ENCODE data around the gene NTRK1. TPM values are rescaled to one million over a fixed set of nuclear protein-coding genes. Genes with fewer than 3 reads are reported as not detected.

Gene NTRK1
- total RNA-seq, 1 experiment from 2014 or later, result 0.89 TPM

GRCh38 chr1:156922986-156923669, 62.5 kb downstream of the NTRK1 start:
- Histone ChIP-seq H3K27me3 (ENCODE audit: insufficient read depth, low read length) (peaks cover 20% of the 10 kb centered on the region; the same call in 1 of the 2 replicates), H3K4me1 (ENCODE audit: control insufficient read depth in 1 of 2, insufficient read depth in 2 of 2, low read length in 2 of 2) (peaks cover 35 to 56% of the 10 kb centered on the region in 2 experiments)

More at GRCh38 chr1:156922986-156923669, 62.5 kb downstream of the NTRK1 start:
- ChIA-PET RAD21 (ENCODE audit: low non-redundant PET in 1 of 2, low total read pairs in 2 of 2, uncharacterized antibody in 2 of 2, unreplicated experiment in 2 of 2) (interaction anchor here in 1 of 2 experiments (0.6 kb wide), 1 partner anchor 30 kb away, joined by 3 read pairs; no protein-coding TSS in a partner anchor), POLR2A (no interaction called here), CTCF (no interaction called here)
- DNase-seq (ENCODE audit: low read depth, low spot score), result no peak
- H3K9me2 ChIP-seq (ENCODE audit: insufficient read depth), result no peaks in the 10 kb centered on the region
- intact Hi-C loops (cut with micrococcal nuclease), result loop anchor here (10.0 kb wide), 1 partner anchor 298 kb away; no protein-coding TSS in a partner anchor
- no peaks in the 10 kb centered on the region for H3K36me3 ChIP-seq (ENCODE audit: control insufficient read depth in 1 of 2, insufficient read depth in 2 of 2, low read length in 2 of 2)
- H3K9ac ChIP-seq (ENCODE audit: low read length), result no peak overlapping the region
- no peak overlapping the region for H3K4me2 ChIP-seq (ENCODE audit: low read length)
- no peak for ATAC-seq
- H3K27ac ChIP-seq (ENCODE audit: low read depth, low read length), result no peak overlapping the region
- no peak overlapping the region for H3K4me3 ChIP-seq (replicated peaks in 1 of 2; ENCODE audit: low read depth in 1 of 2, low read length in 2 of 2)
- H3K9me3 ChIP-seq (ENCODE audit: control insufficient read depth in 1 of 2, insufficient read depth in 1 of 2, low read depth in 1 of 2, low read length in 2 of 2), result no peaks in the 10 kb centered on the region
- no peak for TF ChIP-seq RAD21 (IDR thresholded peaks at IDR 0.05; ENCODE audit: low read depth)
- TF ChIP-seq, protein P1, sequence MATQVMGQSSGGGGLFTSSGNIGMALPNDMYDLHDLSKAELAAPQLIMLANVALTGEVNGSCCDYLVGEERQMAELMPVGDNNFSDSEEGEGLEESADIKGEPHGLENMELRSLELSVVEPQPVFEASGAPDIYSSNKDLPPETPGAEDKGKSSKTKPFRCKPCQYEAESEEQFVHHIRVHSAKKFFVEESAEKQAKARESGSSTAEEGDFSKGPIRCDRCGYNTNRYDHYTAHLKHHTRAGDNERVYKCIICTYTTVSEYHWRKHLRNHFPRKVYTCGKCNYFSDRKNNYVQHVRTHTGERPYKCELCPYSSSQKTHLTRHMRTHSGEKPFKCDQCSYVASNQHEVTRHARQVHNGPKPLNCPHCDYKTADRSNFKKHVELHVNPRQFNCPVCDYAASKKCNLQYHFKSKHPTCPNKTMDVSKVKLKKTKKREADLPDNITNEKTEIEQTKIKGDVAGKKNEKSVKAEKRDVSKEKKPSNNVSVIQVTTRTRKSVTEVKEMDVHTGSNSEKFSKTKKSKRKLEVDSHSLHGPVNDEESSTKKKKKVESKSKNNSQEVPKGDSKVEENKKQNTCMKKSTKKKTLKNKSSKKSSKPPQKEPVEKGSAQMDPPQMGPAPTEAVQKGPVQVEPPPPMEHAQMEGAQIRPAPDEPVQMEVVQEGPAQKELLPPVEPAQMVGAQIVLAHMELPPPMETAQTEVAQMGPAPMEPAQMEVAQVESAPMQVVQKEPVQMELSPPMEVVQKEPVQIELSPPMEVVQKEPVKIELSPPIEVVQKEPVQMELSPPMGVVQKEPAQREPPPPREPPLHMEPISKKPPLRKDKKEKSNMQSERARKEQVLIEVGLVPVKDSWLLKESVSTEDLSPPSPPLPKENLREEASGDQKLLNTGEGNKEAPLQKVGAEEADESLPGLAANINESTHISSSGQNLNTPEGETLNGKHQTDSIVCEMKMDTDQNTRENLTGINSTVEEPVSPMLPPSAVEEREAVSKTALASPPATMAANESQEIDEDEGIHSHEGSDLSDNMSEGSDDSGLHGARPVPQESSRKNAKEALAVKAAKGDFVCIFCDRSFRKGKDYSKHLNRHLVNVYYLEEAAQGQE (IDR thresholded peaks at IDR 0.05; ENCODE audit: low read depth), result no peak
- no peak for TF ChIP-seq POLR2AphosphoS5 (IDR thresholded peaks at IDR 0.05; ENCODE audit: low read depth, low read length)
- TF ChIP-seq SRF (IDR thresholded peaks at IDR 0.05; ENCODE audit: low read depth), result no peak
- TF ChIP-seq JUND (IDR thresholded peaks at IDR 0.05), result no peak
- no peak for TF ChIP-seq ZBTB33 (IDR thresholded peaks at IDR 0.05; ENCODE audit: extremely low read depth, insufficient replicate concordance, low read length)
- TF ChIP-seq ZNF274 (IDR thresholded peaks at IDR 0.05; ENCODE audit: low read depth, low read length), result no peak
- no peak for TF ChIP-seq CBX3 (IDR thresholded peaks at IDR 0.05; ENCODE audit: low read depth)
- TF ChIP-seq ZFX (IDR thresholded peaks at IDR 0.05), result no peak
- no peak for TF ChIP-seq SIN3A (IDR thresholded peaks at IDR 0.05; ENCODE audit: low read depth)
- TF ChIP-seq YY1 (IDR thresholded peaks at IDR 0.05; ENCODE audit: extremely low read depth, insufficient replicate concordance, low read depth, low read length), result no peak
- TF ChIP-seq, protein P2, sequence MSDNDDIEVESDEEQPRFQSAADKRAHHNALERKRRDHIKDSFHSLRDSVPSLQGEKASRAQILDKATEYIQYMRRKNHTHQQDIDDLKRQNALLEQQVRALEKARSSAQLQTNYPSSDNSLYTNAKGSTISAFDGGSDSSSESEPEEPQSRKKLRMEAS (IDR thresholded peaks at IDR 0.05), result no peak
- TF ChIP-seq TCF7L2 (IDR thresholded peaks at IDR 0.05; ENCODE audit: borderline replicate concordance, extremely low read depth, insufficient read depth, insufficient read length), result no peak
- no peak for TF ChIP-seq POLR2A (IDR thresholded peaks at IDR 0.05; ENCODE audit: borderline replicate concordance, extremely low read depth, insufficient read depth, insufficient read length)
- no peak for TF ChIP-seq CEBPB (IDR thresholded peaks at IDR 0.05; ENCODE audit: low read depth)
- TF ChIP-seq, protein P3, sequence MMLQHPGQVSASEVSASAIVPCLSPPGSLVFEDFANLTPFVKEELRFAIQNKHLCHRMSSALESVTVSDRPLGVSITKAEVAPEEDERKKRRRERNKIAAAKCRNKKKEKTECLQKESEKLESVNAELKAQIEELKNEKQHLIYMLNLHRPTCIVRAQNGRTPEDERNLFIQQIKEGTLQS (IDR thresholded peaks at IDR 0.05), result no peak
- no peak overlapping the region for H2AFZ ChIP-seq (ENCODE audit: low read depth, low read length, poor library complexity, severe bottlenecking)
- H3K79me2 ChIP-seq (ENCODE audit: insufficient read depth, low read length), result no peaks in the 10 kb centered on the region
- no TSS peak for BruUV-seq (replicated peaks)
- no peaks in the 10 kb centered on the region for H4K20me1 ChIP-seq (ENCODE audit: insufficient read depth)

All from HCT116 (cell line).